ENCODE data around the gene C19orf81.
"Not testable (repeated sequence)": the region's sequence is repeated elsewhere in the genome, so short reads cannot be mapped to it uniquely, and the experiment has no call there.

C19orf81 gene

GRCh38 chr19:50649433-50650391 is at the start of gene C19orf81:
Gene C19orf81 (plus strand): TSS chr19:50649445. CDS start chr19:50649445, 0 bp downstream.
- no peak within 1 kb of the TSS for H3K27ac ChIP-seq
- DNase-seq (ENCODE audit: low read depth, low spot score): no peak

- no peak for DNase-seq (ENCODE audit: low read depth, low spot score)
These were observed 47.7 kb upstream of the C19orf81 start for GRCh38 chr19:50601407-50602088.

GRCh38 chr19:50602089-50602422 is 47.2 kb upstream of the C19orf81 start:
- no peak for DNase-seq (ENCODE audit: low read depth, low spot score)
- H3K27ac ChIP-seq: no peak overlapping the region

More at GRCh38 chr19:50601407-50602088, 47.7 kb upstream of the C19orf81 start:
- no peak overlapping the region for H3K27ac ChIP-seq

GRCh38 chr19:50602496-50602895 is 46.7 kb upstream of the C19orf81 start:
- no peak overlapping the region for H3K27ac ChIP-seq
- DNase-seq (ENCODE audit: low read depth, low spot score): no peak

- no peak for DNase-seq (ENCODE audit: low read depth, low spot score)
These were observed 46.3 kb upstream of the C19orf81 start for GRCh38 chr19:50602935-50603334.

GRCh38 chr19:50604264-50605073 is 44.8 kb upstream of the C19orf81 start:
- H3K27ac ChIP-seq; DNase-seq (ENCODE audit: low read depth, low spot score): not testable (repeated sequence)

More at GRCh38 chr19:50602935-50603334, 46.3 kb upstream of the C19orf81 start:
- H3K27ac ChIP-seq: no peak overlapping the region

- not testable (repeated sequence) for DNase-seq (ENCODE audit: low read depth, low spot score); H3K27ac ChIP-seq
These were observed 43.0 kb upstream of the C19orf81 start for GRCh38 chr19:50606059-50606836.

GRCh38 chr19:50607388-50607787 is 41.9 kb upstream of the C19orf81 start:
- H3K27ac ChIP-seq: no peak overlapping the region

GRCh38 chr19:50607874-50608785 is 41.1 kb upstream of the C19orf81 start:
- no peak for DNase-seq (ENCODE audit: low read depth, low spot score)
- H3K27ac ChIP-seq: no peak overlapping the region

More at GRCh38 chr19:50607388-50607787, 41.9 kb upstream of the C19orf81 start:
- DNase-seq (ENCODE audit: low read depth, low spot score): no peak

GRCh38 chr19:50612504-50613404 is 36.5 kb upstream of the C19orf81 start:
- DNase-seq (ENCODE audit: low read depth, low spot score); H3K27ac ChIP-seq: not testable (repeated sequence)

- H3K27ac ChIP-seq; DNase-seq (ENCODE audit: low read depth, low spot score): not testable (repeated sequence)
These were observed 30.9 kb upstream of the C19orf81 start for GRCh38 chr19:50618379-50618778.

GRCh38 chr19:50619184-50619583 is 30.1 kb upstream of the C19orf81 start:
- DNase-seq (ENCODE audit: low read depth, low spot score); H3K27ac ChIP-seq: not testable (repeated sequence)

- not testable (repeated sequence) for H3K27ac ChIP-seq; DNase-seq (ENCODE audit: low read depth, low spot score)
These were observed 28.8 kb upstream of the C19orf81 start for GRCh38 chr19:50620394-50620906.

- no peak for DNase-seq (ENCODE audit: low read depth, low spot score)
- no peak overlapping the region for H3K27ac ChIP-seq
These were observed 24.2 kb upstream of the C19orf81 start for GRCh38 chr19:50624949-50625600.

GRCh38 chr19:50626011-50626410 is 23.2 kb upstream of the C19orf81 start:
- no peak for DNase-seq (ENCODE audit: low read depth, low spot score)
- no peak overlapping the region for H3K27ac ChIP-seq

GRCh38 chr19:50626795-50627194 is 22.4 kb upstream of the C19orf81 start:
- H3K27ac ChIP-seq: no peak overlapping the region
- no peak for DNase-seq (ENCODE audit: low read depth, low spot score)

- DNase-seq (ENCODE audit: low read depth, low spot score): no peak
These were observed 21.1 kb upstream of the C19orf81 start for GRCh38 chr19:50628146-50628545.

More at GRCh38 chr19:50628146-50628545, 21.1 kb upstream of the C19orf81 start:
- H3K27ac ChIP-seq: no peak overlapping the region
